ENCODE data around the gene LZTR1.
A peak's percentile ranks its signal among the peaks of the same experiment; 100 is the strongest.

LZTR1 gene

DNA sequence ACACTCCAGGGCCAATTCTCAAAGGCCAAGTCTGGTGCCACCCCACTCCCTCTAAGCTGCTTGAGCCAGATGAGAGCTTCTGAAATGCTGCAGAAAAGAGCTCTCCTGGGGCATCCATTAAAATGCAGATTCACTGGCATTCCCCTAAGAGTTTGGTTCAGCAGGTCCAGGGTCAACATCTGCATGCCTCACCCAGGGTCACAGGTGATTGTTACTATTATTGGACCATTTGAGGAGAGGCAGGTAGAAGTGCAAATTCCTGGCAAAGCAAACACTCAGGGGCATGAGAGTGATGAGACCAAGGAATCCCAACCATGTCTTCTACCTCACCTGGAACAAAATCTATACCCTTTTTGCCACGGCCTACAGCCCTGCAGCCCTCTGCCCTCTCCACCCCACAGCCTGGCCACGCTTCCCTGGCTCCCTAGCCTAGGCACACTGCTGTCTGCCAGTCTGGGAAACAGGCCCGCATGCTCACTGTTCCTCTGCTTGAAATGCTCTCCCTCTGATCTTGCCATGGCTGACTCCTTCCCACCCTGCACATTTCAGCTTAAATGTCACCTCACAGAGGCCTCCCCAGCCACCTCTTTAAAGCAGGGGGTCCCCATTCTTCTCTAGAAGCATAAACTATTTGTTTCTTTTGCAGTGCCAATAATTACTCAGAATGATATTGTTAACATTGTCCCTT lies 28.5 kb downstream of the LZTR1 start:
- TF ChIP-seq, protein P1, sequence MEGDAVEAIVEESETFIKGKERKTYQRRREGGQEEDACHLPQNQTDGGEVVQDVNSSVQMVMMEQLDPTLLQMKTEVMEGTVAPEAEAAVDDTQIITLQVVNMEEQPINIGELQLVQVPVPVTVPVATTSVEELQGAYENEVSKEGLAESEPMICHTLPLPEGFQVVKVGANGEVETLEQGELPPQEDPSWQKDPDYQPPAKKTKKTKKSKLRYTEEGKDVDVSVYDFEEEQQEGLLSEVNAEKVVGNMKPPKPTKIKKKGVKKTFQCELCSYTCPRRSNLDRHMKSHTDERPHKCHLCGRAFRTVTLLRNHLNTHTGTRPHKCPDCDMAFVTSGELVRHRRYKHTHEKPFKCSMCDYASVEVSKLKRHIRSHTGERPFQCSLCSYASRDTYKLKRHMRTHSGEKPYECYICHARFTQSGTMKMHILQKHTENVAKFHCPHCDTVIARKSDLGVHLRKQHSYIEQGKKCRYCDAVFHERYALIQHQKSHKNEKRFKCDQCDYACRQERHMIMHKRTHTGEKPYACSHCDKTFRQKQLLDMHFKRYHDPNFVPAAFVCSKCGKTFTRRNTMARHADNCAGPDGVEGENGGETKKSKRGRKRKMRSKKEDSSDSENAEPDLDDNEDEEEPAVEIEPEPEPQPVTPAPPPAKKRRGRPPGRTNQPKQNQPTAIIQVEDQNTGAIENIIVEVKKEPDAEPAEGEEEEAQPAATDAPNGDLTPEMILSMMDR (IDR thresholded peaks at IDR 0.05): no peak
- H2AFZ ChIP-seq: no peak overlapping the region
- H3K36me3 ChIP-seq (ENCODE audit: control insufficient read depth, insufficient read depth, low read length): no peaks in the 10 kb centered on the region
- H3K79me2 ChIP-seq: no peaks in the 10 kb centered on the region
- H3K9me3 ChIP-seq (ENCODE audit: control insufficient read depth, low read length): no peaks in the 10 kb centered on the region
- no peak overlapping the region for H3K4me3 ChIP-seq (ENCODE audit: low read depth, low read length)
- H3K4me1 ChIP-seq: no peaks in the 10 kb centered on the region
- H3K27ac ChIP-seq: no peak overlapping the region
- H3K9ac ChIP-seq: no peak overlapping the region
- no peak overlapping the region for H3K4me2 ChIP-seq (ENCODE audit: low read length)
- no peaks in the 10 kb centered on the region for H3K27me3 ChIP-seq (ENCODE audit: control insufficient read depth, insufficient read depth, low read length)

DNA sequence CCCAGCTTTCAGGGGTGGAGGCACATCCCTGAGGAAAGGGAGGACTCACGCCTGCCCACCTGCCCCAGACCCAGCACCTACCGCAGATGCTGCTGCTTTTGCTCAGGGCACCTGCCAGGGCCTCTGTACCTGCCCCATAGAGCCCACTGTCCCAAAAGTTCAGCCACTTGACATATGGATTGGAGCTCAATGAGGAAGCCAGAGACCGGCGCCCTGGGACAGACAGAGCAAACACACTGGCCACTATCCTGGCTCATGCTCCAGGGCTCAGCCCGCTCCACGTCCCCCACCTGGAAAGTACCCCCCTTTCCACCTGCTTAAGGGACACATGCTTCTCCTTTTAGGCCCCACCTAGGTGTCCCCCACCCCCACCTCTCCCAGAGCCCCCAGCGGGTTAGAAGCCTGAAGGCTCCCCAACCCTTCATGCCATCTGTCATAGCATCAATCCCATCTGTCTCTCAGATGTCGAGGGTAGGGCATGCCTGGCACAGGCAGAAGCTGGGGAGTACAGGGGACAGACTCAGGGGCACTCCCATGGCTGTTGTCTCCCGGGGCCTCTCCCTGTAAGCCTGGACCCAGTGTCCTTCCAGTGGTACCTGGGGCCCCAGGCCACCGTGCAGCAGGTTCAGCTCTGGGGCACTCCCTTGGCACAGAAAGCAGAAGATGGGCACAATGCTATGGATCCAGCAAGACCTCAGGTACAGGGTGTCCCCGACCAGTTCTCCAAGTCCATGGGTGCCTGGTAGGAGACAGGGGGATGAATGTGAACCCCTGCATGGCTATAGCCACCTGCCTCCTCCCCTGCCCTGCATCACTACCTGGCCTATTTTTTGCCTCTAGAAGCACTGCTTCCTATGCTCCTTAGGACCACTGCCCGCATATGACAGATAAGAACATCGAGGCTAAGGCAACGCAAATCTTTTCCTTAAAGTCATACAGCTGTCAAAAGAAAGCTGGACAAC lies 30.6 kb downstream of the LZTR1 start:
- H3K9me3 ChIP-seq (ENCODE audit: control insufficient read depth, low read length): no peaks in the 10 kb centered on the region
- H3K27me3 ChIP-seq (ENCODE audit: control insufficient read depth, insufficient read depth, low read length): no peaks in the 10 kb centered on the region
- no peaks in the 10 kb centered on the region for H3K79me2 ChIP-seq
- no peaks in the 10 kb centered on the region for H3K36me3 ChIP-seq (ENCODE audit: control insufficient read depth, insufficient read depth, low read length)
- no peak overlapping the region for H3K9ac ChIP-seq
- H3K4me1 ChIP-seq: no peaks in the 10 kb centered on the region
- no peak overlapping the region for H3K4me3 ChIP-seq (ENCODE audit: low read depth, low read length)
- TF ChIP-seq, protein P1 (IDR thresholded peaks at IDR 0.05): no peak
- no peak overlapping the region for H3K4me2 ChIP-seq (ENCODE audit: low read length)
- no peak overlapping the region for H2AFZ ChIP-seq
- H3K27ac ChIP-seq: no peak overlapping the region

DNA sequence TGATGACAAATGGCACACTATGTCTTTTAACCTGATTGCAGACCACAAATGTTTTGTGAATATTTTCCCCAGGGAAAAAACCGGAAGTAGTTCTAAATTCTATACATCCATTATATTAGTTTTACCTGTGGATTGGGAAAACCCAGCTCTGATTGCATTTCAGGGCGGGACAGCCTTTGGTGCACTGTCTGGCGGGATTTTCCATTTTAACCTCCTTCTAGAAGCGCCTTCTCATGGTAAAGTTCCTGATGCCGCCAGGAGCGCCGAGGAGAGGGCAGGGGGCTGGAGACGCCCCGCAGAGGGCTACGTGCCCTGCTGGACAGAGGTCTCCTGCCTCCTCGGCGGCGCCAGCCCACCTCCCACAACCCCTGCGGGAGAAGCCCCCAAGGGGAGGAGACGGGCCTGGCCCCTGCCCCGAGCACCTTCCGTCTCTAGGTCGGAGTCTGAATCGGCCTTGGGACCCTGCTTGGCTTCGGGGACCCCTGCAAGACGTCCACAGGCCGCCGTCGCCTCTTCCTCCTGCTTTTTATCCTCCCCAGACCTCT lies 31.6 kb downstream of the LZTR1 start:
- no peaks in the 10 kb centered on the region for H3K79me2 ChIP-seq
- no peaks in the 10 kb centered on the region for H3K36me3 ChIP-seq (ENCODE audit: control insufficient read depth, insufficient read depth, low read length)
- no peak overlapping the region for H3K9ac ChIP-seq
- TF ChIP-seq, protein P1 (IDR thresholded peaks at IDR 0.05): no peak
- H2AFZ ChIP-seq: peak overlapping the region; percentile 74
- H3K4me3 ChIP-seq (ENCODE audit: low read depth, low read length): peak overlapping the region; percentile 55
- H3K27ac ChIP-seq: peak overlapping the region; percentile 2
- H3K27me3 ChIP-seq (ENCODE audit: control insufficient read depth, insufficient read depth, low read length): no peaks in the 10 kb centered on the region
- peak overlapping the region; percentile 66 for H3K4me2 ChIP-seq (ENCODE audit: low read length)
- no peaks in the 10 kb centered on the region for H3K9me3 ChIP-seq (ENCODE audit: control insufficient read depth, low read length)
- H3K4me1 ChIP-seq: no peaks in the 10 kb centered on the region

DNA sequence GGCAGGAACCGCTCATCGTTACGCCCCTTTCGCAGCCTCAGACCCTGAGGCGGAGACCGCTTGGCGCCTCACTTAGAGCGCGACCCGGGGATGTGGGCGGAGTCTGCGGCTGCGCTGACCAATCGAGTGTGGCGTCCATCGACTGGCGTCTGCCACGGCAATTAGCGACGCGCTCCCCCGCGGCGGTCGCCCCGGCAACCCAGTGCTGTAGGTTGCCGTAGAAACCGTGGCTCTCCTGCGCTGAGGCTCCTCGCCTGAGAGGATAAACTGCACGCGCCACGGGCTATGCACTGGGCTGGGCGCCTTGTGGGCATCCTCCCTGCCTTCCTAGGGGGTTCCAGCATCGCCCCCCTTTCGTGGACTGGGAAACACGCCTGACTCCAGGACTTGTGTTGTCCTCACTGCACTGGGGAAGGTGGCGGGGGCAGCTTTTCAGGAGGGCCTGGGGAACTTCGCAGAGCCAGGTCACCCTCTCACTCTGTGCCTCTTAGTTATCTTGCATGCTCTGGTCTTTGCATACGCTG lies 32.2 kb downstream of the LZTR1 start:
- Histone ChIP-seq H3K4me3 (ENCODE audit: low read depth, low read length) (peak overlapping the region; percentile 55), H3K9me3 (ENCODE audit: control insufficient read depth, low read length) (no peaks in the 10 kb centered on the region), H3K9ac (no peak overlapping the region), H3K27ac (peak overlapping the region; percentile 2), H3K4me1 (no peaks in the 10 kb centered on the region), H3K27me3 (ENCODE audit: control insufficient read depth, insufficient read depth, low read length) (no peaks in the 10 kb centered on the region), H3K79me2 (no peaks in the 10 kb centered on the region), H3K4me2 (ENCODE audit: low read length) (peak overlapping the region; percentile 66), H3K36me3 (ENCODE audit: control insufficient read depth, insufficient read depth, low read length) (no peaks in the 10 kb centered on the region), H2AFZ (peak overlapping the region; percentile 74)
- TF ChIP-seq, protein P1 (IDR thresholded peaks at IDR 0.05): no peak
